Endothelial cell of umbilical vein (primary cell): ENCODE results near the gene STK17B. TPM values are rescaled to one million over a fixed set of nuclear protein-coding genes. Genes with fewer than 3 reads are reported as not detected.

Source experiments
- BruUV-seq: library from RNA; stranded (reverse); fragments of 400-500 nt; replicated peaks from 2 replicates; lab custom pipeline; 2021; lab: Mats Ljungman, UMichigan
- CTCF ChIA-PET: fragments of 300-600, 350-600 bp; sonication (Branson Sonifier 250); formaldehyde crosslinking; loops from one replicate; lab custom pipeline; 2021; ENCODE audit warnings: antibody characterized with exemption, inconsistent platforms; lab: Charles Lee
- POLR2A ChIA-PET: fragments of 300-600, 350-600 bp; sonication (Branson Sonifier 250); formaldehyde crosslinking; loops from one replicate; lab custom pipeline; 2021; ENCODE audit warnings: antibody characterized with exemption, inconsistent platforms; lab: Charles Lee
- DNase-seq: peaks from one replicate; pipeline ENCODE4 v3.0.0-alpha.2; 2011; ENCODE audit warnings: low read depth, low spot score
- FAIRE-seq: peaks from 2 replicates; lab custom pipeline; 2011; peaks lifted over from hg19 to GRCh38; lab: Jason Lieb, UNC
- H2AFZ ChIP-seq: 2 replicates; pipeline ENCODE4 v1.6.0; 2012; ENCODE audit warnings: low read depth, low read length, control low read depth, inconsistent platforms
- H3K27ac ChIP-seq: 2 replicates; pipeline ENCODE4 v1.5.1; 2011; ENCODE audit warnings: low read depth, mild to moderate bottlenecking, control low read depth, low read length, moderate library complexity; ENCODE audit not compliant: insufficient read depth
- H3K27me3 ChIP-seq, 2 experiments: 2 replicates each; pipeline versions ENCODE4 v1.6.0 to v1.6.1; 2011; ENCODE audit warnings: low read length in 2 of 2, mixed read lengths in 1 of 2; ENCODE audit not compliant: control insufficient read depth in 2 of 2, insufficient read depth in 2 of 2
- H3K36me3 ChIP-seq, 2 experiments: 2 replicates in 1 of 2; 3 replicates in 1 of 2; pipeline ENCODE4 v1.5.1; 2011; ENCODE audit warnings: low read length in 2 of 2, mild to moderate bottlenecking in 1 of 2, moderate library complexity in 1 of 2; ENCODE audit not compliant: control insufficient read depth in 2 of 2, insufficient read depth in 2 of 2; ENCODE audit errors: extremely low read depth in 1 of 2
- H3K4me1 ChIP-seq: 3 replicates; pipeline ENCODE4 v1.5.1; 2011; ENCODE audit warnings: mild to moderate bottlenecking, low read length; ENCODE audit not compliant: control insufficient read depth, insufficient read depth; ENCODE audit errors: extremely low read depth
- H3K4me2 ChIP-seq: 2 replicates; pipeline ENCODE4 v1.6.1; 2011; ENCODE audit warnings: low read length, control low read depth, mixed read lengths; ENCODE audit not compliant: insufficient read depth
- H3K4me3 ChIP-seq, 3 experiments: fragments of 200-600 bp in 1 of 3; sonication (generic), shearing (Covaris generic) in 1 of 3; replicated peaks in 1 of 3; 2 replicates each; pipeline ENCODE4 v1.5.1; 2011 to 2016; ENCODE audit warnings: control low read depth in 3 of 3, low read length in 3 of 3, mild to moderate bottlenecking in 2 of 3, inconsistent platforms in 1 of 3, low read depth in 1 of 3, moderate library complexity in 1 of 3; ENCODE audit not compliant: insufficient read depth in 1 of 3
- H3K79me2 ChIP-seq: 2 replicates; pipeline ENCODE4 v1.6.0; 2012; ENCODE audit warnings: low read length, inconsistent platforms; ENCODE audit not compliant: control insufficient read depth, insufficient read depth
- H3K9ac ChIP-seq: replicated peaks from 2 replicates; pipeline ENCODE3; 2011; ENCODE audit warnings: low read length, control low read depth; ENCODE audit not compliant: insufficient read depth; ENCODE audit errors: extremely low read depth
- H3K9me1 ChIP-seq: replicated peaks from 3 replicates; pipeline ENCODE4 v1.6.0; 2011; ENCODE audit warnings: mild to moderate bottlenecking, low read length; ENCODE audit not compliant: control insufficient read depth, insufficient read depth; ENCODE audit errors: extremely low read depth
- H3K9me3 ChIP-seq: replicated peaks from 2 replicates; pipeline ENCODE4 v1.5.1; 2012; ENCODE audit warnings: low read length, inconsistent platforms; ENCODE audit not compliant: control insufficient read depth, insufficient read depth
- H4K20me1 ChIP-seq: replicated peaks from 2 replicates; pipeline ENCODE3; 2011; ENCODE audit warnings: mild to moderate bottlenecking, low read length; ENCODE audit not compliant: control insufficient read depth, insufficient read depth; ENCODE audit errors: extremely low read depth
- CTCF ChIP-seq, 2 donors: IDR thresholded peaks; 1 replicate in 1 of 2; 2 replicates in 1 of 2; pipeline ENCODE4 v1.5.1; 2011; ENCODE audit warnings: low read length in 2 of 2, mild to moderate bottlenecking in 2 of 2, moderate library complexity in 2 of 2, control low read depth in 1 of 2, inconsistent platforms in 1 of 2, low read depth in 1 of 2; ENCODE audit not compliant: insufficient read depth in 1 of 2; ENCODE audit errors: extremely low read depth in 1 of 2
- EZH2 ChIP-seq: IDR thresholded peaks from 2 replicates; pipeline ENCODE4 v1.6.1; 2012; ENCODE audit warnings: borderline replicate concordance, low read depth, mild to moderate bottlenecking, moderate library complexity, low read length, inconsistent platforms; ENCODE audit not compliant: severe bottlenecking
- FOS ChIP-seq: IDR thresholded peaks from 2 replicates; pipeline ENCODE4 v1.6.1; 2011; ENCODE audit warnings: mild to moderate bottlenecking, low read length, moderate library complexity, borderline replicate concordance; ENCODE audit not compliant: insufficient read depth
- GATA2 ChIP-seq: IDR thresholded peaks from 2 replicates; pipeline ENCODE4 v1.7.0; 2011; ENCODE audit warnings: low read depth, mild to moderate bottlenecking, moderate library complexity, mixed read lengths, low read length; ENCODE audit not compliant: insufficient read length, insufficient read depth
- JUN ChIP-seq: IDR thresholded peaks from 2 replicates; pipeline ENCODE4 v1.6.1; 2011; ENCODE audit warnings: borderline replicate concordance, low read depth; ENCODE audit not compliant: insufficient read length, insufficient read depth
- MAX ChIP-seq: IDR thresholded peaks from 2 replicates; pipeline ENCODE4 v1.6.1; 2011; ENCODE audit not compliant: insufficient read depth, insufficient read length
- MYC ChIP-seq: IDR thresholded peaks from one replicate; pipeline ENCODE4 v1.6.1; 2011; ENCODE audit warnings: mild to moderate bottlenecking, low read depth, low read length
- POLR2A ChIP-seq: IDR thresholded peaks from 2 replicates; pipeline ENCODE4 v1.6.1; 2012; ENCODE audit warnings: low read depth, mild to moderate bottlenecking, control low read depth, low read length
- POLR2AphosphoS5 ChIP-seq: IDR thresholded peaks from 2 replicates; pipeline ENCODE4 v1.6.1; 2012; ENCODE audit warnings: low read depth, mild to moderate bottlenecking, control low read depth, low read length, moderate library complexity; ENCODE audit not compliant: insufficient read depth
- dilution Hi-C: fragments of 300-500 bp; cut with MboI; formaldehyde crosslinking; loops from one replicate; pipeline ENCODE4 v1.15.0; 2019; ENCODE audit warnings: low sequenced_read_pairs; ENCODE audit not compliant: extremely low pct_ligation_motif_present
- intact Hi-C: fragments of 100-400 bp; cut with micrococcal nuclease; formaldehyde crosslinking; loops from one replicate; pipeline ENCODE4 v1.10.0; 2022
- polyA plus RNA-seq, 4 experiments: library from polyadenylated mRNA; depleted of rRNA in 3 of 4; stranded (reverse) in 3 of 4; unstranded in 1 of 4; fragments of >200 nt; gene quantifications; 2 replicates each; pipeline versions ENCODE4 v1.2.1 to v1.2.3, GENCODE V29; 2011 to 2012; ENCODE audit warnings: missing spikeins in 1 of 4
- total RNA-seq: library from RNA; stranded (reverse); gene quantifications from 2 replicates; pipeline ENCODE4 v1.2.3, GENCODE V29; 2021

Gene STK17B
- total and polyA plus RNA-seq, 2 donors (not counting 3 experiments of a cell fraction or from before 2014, with no cell fraction given) = 2.5 to 16.6 TPM

GRCh38 chr2:196096982-196097745 lies 74.2 kb downstream of the STK17B start:
- ChIA-PET POLR2A (interaction anchor here (0.6 kb wide), 1 partner anchor 81 kb away, joined by 6 read pairs; no protein-coding TSS in a partner anchor), CTCF (no interaction called here)
- dilution Hi-C loops (no loop called here), intact Hi-C loops (no loop called here)
- BruUV-seq = no TSS peak
- H3K4me2 ChIP-seq = no peak overlapping the region
- DNase-seq = no peak
- H3K9me3 ChIP-seq = no peaks in the 10 kb centered on the region
- H3K4me1 ChIP-seq = peaks cover 6% of the 10 kb centered on the region
- H3K27me3 ChIP-seq = peaks cover 0 to 2% of the 10 kb centered on the region in 2 experiments
- no peaks in the 10 kb centered on the region for H3K79me2 ChIP-seq
- no peaks in the 10 kb centered on the region for H3K9me1 ChIP-seq
- H4K20me1 ChIP-seq = no peaks in the 10 kb centered on the region
- H2AFZ ChIP-seq = no peak overlapping the region
- no peak for TF ChIP-seq MAX
- TF ChIP-seq EZH2 = no peak
- no peak for TF ChIP-seq JUN
- TF ChIP-seq POLR2A = no peak
- TF ChIP-seq GATA2 = no peak
- no peak for TF ChIP-seq FOS
- TF ChIP-seq POLR2AphosphoS5 = no peak
- TF ChIP-seq MYC = no peak
- TF ChIP-seq CTCF (IDR thresholded peaks at IDR 0.05; ENCODE audit: extremely low read depth in 1 of 2, insufficient read depth in 1 of 2, low read depth in 1 of 2, low read length in 2 of 2) = no peak
- H3K9ac ChIP-seq = no peak overlapping the region
- no peak overlapping the region for H3K4me3 ChIP-seq
- no peaks in the 10 kb centered on the region for H3K36me3 ChIP-seq
- FAIRE-seq = no peak
- no peak overlapping the region for H3K27ac ChIP-seq
